ENCODE results near the gene SGCD. TPM values are rescaled to one million over a fixed set of nuclear protein-coding genes. Genes with fewer than 3 reads are reported as not detected.
"Not testable (repeated sequence)": the region's sequence is repeated elsewhere in the genome, so short reads cannot be mapped to it uniquely, and the experiment has no call there.

The SGCD gene
- total RNA-seq, 1 donor: 0.10 TPM

- Histone ChIP-seq H3K9me3 (ENCODE audit: low read depth, low read length) (no peaks in the 10 kb centered on the region), H3K4me1 (ENCODE audit: insufficient read depth, low read length) (no peaks in the 10 kb centered on the region), H3K4me3 (ENCODE audit: low read length) (no peak overlapping the region), H3K27me3 (ENCODE audit: insufficient read depth, low read length) (peaks cover 2% of the 10 kb centered on the region)
Observed at GRCh38 chr5:156654444-156654843, 327.5 kb downstream of the SGCD start.

GRCh38 chr5:156655732-156656131 is 328.8 kb downstream of the SGCD start:
- Histone ChIP-seq H3K9me3 (ENCODE audit: low read depth, low read length) (no peaks in the 10 kb centered on the region), H3K4me3 (ENCODE audit: low read length) (no peak overlapping the region), H3K27me3 (ENCODE audit: insufficient read depth, low read length) (peaks cover 2% of the 10 kb centered on the region), H3K4me1 (ENCODE audit: insufficient read depth, low read length) (no peaks in the 10 kb centered on the region)

DNA sequence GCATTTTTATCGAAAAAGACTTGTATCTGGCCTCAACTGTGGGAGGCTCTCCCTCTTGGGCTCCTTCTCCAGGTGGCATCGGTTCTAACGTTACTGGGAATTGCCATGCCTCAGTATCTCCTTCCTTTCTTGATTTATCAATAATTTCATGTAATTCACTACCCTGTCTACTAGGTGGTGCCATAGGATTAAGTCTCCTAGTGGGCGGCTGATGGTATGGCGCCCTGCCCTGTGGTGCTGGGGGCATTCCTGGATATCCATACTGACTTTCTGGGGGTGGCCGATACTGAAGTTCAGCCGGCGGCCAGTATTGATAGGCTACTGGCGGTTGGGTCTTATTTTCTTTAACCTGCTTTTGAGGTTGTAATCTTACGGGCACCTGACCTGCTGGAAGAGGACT is 337.9 kb downstream of the SGCD start:
- H3K27me3 ChIP-seq (ENCODE audit: insufficient read depth, low read length); H3K4me1 ChIP-seq (ENCODE audit: insufficient read depth, low read length): not testable (repeated sequence)

GRCh38 chr5:156666686-156667085 is 339.7 kb downstream of the SGCD start:
- H3K27me3 ChIP-seq (ENCODE audit: insufficient read depth, low read length); H3K9me3 ChIP-seq (ENCODE audit: low read depth, low read length); H3K4me1 ChIP-seq (ENCODE audit: insufficient read depth, low read length); H3K4me3 ChIP-seq (ENCODE audit: low read length): not testable (repeated sequence)

More for the DNA sequence above, 337.9 kb downstream of the SGCD start:
- H3K4me3 ChIP-seq (ENCODE audit: low read length); H3K9me3 ChIP-seq (ENCODE audit: low read depth, low read length): not testable (repeated sequence)

DNA sequence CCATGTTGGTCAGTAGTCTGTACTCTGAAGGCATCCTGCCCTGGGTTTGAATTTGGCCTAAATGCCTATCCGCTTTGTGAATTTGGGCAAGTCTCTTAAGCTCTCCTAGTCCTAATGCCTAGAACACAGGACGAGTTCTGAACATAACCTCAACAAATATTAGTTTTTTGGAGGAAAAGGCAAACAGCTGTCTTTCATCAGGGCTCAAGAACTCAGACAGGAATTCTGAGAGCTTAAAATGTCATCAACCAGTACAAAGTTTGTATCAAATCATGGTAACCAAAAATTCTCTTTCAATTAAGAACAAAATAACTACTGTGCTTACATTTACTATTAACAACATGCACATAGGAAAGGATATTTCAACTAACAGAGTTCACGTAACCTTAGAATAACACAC is 340.7 kb downstream of the SGCD start:
- Histone ChIP-seq H3K4me1 (ENCODE audit: insufficient read depth, low read length) (no peaks in the 10 kb centered on the region), H3K9me3 (ENCODE audit: low read depth, low read length) (no peaks in the 10 kb centered on the region), H3K4me3 (ENCODE audit: low read length) (no peak overlapping the region)

DNA sequence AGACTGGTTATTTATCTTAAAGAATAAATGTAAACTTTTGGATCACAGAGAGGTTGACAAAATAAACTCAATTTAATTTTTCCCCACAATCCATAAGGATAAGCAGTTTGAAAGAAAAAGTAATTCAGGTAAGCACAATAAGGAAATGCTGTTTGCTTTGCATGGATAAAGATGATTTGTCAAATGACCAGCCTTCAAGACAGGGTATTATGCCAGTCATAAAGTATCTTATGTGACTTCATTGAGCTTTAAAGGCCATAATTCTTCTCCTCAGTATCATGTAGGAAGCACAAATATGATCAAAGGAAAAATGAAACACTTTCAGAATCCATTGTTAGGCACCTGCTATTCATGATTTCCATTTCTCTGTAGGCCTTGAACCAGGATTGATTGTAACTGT is 342.5 kb downstream of the SGCD start:
- no peaks in the 10 kb centered on the region for H3K27me3 ChIP-seq (ENCODE audit: insufficient read depth, low read length)
- no peaks in the 10 kb centered on the region for H3K4me1 ChIP-seq (ENCODE audit: insufficient read depth, low read length)
- H3K4me3 ChIP-seq (ENCODE audit: low read length): no peak overlapping the region
- no peaks in the 10 kb centered on the region for H3K9me3 ChIP-seq (ENCODE audit: low read depth, low read length)

More for the DNA sequence above, 340.7 kb downstream of the SGCD start:
- H3K27me3 ChIP-seq (ENCODE audit: insufficient read depth, low read length): no peaks in the 10 kb centered on the region

DNA sequence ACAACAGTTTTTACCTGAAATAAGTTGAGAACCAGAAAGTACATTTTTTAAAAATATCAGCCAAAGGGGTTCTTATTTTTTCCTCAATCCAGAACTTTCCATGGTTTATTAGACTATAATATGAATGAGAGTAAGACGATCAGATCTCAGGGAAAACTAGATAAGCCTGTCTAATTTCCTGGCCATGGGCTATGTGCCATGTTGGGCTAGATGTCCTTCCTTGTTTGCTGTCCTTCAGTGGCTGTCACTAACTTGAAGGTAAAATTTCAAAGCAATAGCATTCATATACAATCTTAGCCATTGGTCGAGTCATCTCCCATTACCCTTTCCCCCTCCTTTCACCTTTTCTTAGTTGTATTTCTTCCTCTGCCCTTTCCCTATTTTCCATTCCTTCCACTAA is 343.7 kb downstream of the SGCD start:
- H3K4me1 ChIP-seq (ENCODE audit: insufficient read depth, low read length): no peaks in the 10 kb centered on the region
- H3K27me3 ChIP-seq (ENCODE audit: insufficient read depth, low read length): no peaks in the 10 kb centered on the region
- H3K4me3 ChIP-seq (ENCODE audit: low read length): no peak overlapping the region
- no peaks in the 10 kb centered on the region for H3K9me3 ChIP-seq (ENCODE audit: low read depth, low read length)

DNA sequence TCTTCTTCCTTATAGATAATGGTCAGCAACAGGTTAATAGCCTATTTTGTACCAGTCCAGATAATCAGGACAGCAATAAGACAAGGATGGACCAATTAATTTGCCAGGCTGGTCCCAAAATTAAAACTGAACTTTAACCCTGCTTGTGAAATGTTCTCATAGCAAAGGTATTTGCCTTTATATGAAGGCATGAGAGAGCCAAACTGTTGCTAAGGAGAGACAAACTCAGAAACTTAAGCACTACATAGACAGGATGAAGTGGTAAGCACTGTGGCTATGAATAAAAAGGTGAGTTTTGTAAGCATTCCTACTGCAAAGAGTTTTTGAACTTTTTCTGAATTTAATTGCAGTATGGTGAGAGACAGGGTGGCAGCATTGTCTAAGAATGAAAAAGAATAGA is 348.4 kb downstream of the SGCD start:
- H3K4me3 ChIP-seq (ENCODE audit: low read length): no peak overlapping the region
- no peaks in the 10 kb centered on the region for H3K9me3 ChIP-seq (ENCODE audit: low read depth, low read length)
- no peaks in the 10 kb centered on the region for H3K27me3 ChIP-seq (ENCODE audit: insufficient read depth, low read length)
- no peaks in the 10 kb centered on the region for H3K4me1 ChIP-seq (ENCODE audit: insufficient read depth, low read length)

DNA sequence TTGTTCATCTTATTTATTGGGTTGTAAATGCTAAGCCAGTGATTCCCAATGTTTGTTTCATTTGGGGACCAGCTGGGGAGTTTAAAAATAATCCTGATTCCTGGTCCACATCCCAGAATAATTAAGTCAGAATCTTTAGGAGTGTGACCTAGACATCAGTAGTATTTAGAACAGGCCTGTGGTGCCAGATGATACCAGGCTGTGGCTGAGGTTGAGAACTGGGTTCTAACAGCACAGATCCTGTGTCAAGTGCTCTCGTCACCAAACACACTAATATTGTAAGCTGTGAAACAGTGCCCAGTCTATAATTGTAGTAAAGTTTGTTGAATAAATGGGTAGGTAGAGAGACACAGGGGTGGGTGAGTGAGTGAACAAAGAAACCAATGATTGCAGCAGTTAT is 351.0 kb downstream of the SGCD start:
- no peaks in the 10 kb centered on the region for H3K9me3 ChIP-seq (ENCODE audit: low read depth, low read length)
- no peak overlapping the region for H3K4me3 ChIP-seq (ENCODE audit: low read length)
- H3K4me1 ChIP-seq (ENCODE audit: insufficient read depth, low read length): no peaks in the 10 kb centered on the region
- H3K27me3 ChIP-seq (ENCODE audit: insufficient read depth, low read length): no peaks in the 10 kb centered on the region

DNA sequence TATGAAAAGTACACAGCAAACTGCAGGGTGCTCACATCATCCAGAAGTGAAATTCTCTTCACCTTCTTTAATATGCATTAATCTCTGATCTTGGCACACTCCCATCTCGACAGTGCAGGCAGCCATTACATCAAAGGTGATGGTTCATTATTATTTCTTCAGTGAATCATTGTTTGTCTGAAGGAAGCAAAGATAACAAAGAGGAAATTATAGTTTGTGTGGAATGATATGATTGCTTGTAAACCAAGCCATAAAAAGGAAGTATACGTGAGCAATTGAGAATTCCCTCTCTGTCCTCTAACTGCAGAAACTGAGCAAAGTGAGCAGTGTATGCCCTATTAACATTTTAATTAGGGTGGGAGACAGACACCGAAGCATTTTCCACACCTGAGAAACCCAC is 351.5 kb downstream of the SGCD start:
- no peaks in the 10 kb centered on the region for H3K9me3 ChIP-seq (ENCODE audit: low read depth, low read length)
- H3K27me3 ChIP-seq (ENCODE audit: insufficient read depth, low read length): no peaks in the 10 kb centered on the region
- no peak overlapping the region for H3K4me3 ChIP-seq (ENCODE audit: low read length)
- no peaks in the 10 kb centered on the region for H3K4me1 ChIP-seq (ENCODE audit: insufficient read depth, low read length)

- Histone ChIP-seq H3K9me3 (ENCODE audit: low read depth, low read length) (no peaks in the 10 kb centered on the region), H3K4me3 (ENCODE audit: low read length) (no peak overlapping the region), H3K4me1 (ENCODE audit: insufficient read depth, low read length) (no peaks in the 10 kb centered on the region), H3K27me3 (ENCODE audit: insufficient read depth, low read length) (no peaks in the 10 kb centered on the region)
Observed at GRCh38 chr5:156680831-156681230, 353.9 kb downstream of the SGCD start.

DNA sequence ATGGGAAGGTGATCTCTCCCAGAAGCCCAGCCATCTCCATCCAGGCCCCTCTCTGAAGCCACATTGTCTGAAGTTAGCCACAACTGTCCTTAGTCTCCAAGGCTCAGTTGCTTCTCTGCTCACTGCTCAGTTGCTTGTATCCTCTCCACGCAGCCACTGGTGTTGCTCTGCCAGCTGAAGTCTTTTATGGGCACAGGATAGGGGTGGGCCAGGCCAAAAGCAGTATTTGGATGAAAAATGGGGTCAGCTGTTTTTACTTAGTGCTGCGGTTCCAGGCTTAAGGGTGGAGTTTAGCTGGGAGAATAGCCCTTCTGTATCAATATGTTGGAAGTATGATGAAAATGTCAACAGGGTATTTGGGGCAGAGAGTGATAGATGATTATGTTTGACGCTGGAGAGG is 354.3 kb downstream of the SGCD start:
- Histone ChIP-seq H3K4me1 (ENCODE audit: insufficient read depth, low read length) (no peaks in the 10 kb centered on the region), H3K27me3 (ENCODE audit: insufficient read depth, low read length) (no peaks in the 10 kb centered on the region), H3K4me3 (ENCODE audit: low read length) (no peak overlapping the region), H3K9me3 (ENCODE audit: low read depth, low read length) (no peaks in the 10 kb centered on the region)

DNA sequence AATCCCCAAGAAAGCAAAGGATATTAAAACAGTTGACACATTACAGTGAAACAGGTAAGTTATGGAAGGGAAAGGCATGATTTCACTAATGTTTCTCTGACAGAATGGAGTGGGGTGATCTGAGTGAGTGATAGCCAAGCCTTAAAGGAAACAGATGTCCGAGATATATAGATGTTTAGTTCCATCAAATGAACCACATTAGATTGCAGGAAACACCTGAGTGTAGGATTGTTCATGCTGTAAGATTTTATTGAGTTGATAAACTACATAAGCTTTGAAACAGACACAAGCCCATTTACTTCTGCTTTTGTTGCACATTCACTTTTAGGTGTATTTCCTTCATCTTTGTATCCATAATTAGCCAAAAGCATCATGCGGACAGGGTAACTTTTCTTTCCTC is 356.0 kb downstream of the SGCD start:
- H3K9me3 ChIP-seq (ENCODE audit: low read depth, low read length): no peaks in the 10 kb centered on the region
- no peaks in the 10 kb centered on the region for H3K27me3 ChIP-seq (ENCODE audit: insufficient read depth, low read length)
- H3K4me1 ChIP-seq (ENCODE audit: insufficient read depth, low read length): no peaks in the 10 kb centered on the region
- H3K4me3 ChIP-seq (ENCODE audit: low read length): no peak overlapping the region

DNA sequence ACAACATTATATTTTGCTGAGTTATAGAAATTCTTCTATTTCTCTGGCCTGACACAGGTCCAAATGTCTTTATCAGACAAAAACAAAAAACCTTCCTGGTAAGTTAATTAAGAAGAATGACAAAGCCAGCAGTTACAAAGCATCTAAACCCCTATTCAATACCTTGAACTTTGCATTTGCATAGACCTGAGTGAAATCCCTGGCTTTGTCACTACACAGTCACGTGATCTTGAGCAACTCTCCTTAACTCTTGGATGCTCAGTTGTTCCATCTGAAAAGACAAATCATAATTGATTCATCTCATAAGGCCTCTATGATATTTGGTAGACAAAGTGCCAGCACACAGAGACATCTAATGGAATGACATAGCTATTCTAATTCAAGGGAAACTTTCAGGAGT is 356.5 kb downstream of the SGCD start:
- no peaks in the 10 kb centered on the region for H3K4me1 ChIP-seq (ENCODE audit: insufficient read depth, low read length)
- H3K27me3 ChIP-seq (ENCODE audit: insufficient read depth, low read length): no peaks in the 10 kb centered on the region

DNA sequence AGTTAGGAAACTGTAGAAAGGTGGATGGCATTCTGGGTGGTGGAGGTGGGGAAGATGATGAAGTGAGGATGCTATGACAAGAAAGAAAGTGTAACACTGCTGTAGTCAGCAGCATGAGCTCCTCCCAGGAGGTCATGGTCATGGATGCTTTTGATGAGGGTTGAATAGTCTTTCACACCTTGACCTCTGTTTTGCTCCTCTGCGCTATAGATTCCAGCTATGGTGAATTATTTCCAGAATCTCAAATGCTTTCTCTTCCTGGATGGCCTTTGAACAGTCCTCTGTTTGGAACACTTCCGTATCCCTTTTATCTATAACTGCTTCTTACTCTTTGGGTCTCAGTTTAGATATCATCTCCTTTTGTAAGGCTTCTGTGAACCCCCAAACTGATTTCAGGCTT is 357.3 kb downstream of the SGCD start:
- H3K27me3 ChIP-seq (ENCODE audit: insufficient read depth, low read length): no peaks in the 10 kb centered on the region
- no peaks in the 10 kb centered on the region for H3K4me1 ChIP-seq (ENCODE audit: insufficient read depth, low read length)
- no peaks in the 10 kb centered on the region for H3K9me3 ChIP-seq (ENCODE audit: low read depth, low read length)
- no peak overlapping the region for H3K4me3 ChIP-seq (ENCODE audit: low read length)

More for the DNA sequence above, 356.5 kb downstream of the SGCD start:
- H3K4me3 ChIP-seq (ENCODE audit: low read length): no peak overlapping the region
- H3K9me3 ChIP-seq (ENCODE audit: low read depth, low read length): no peaks in the 10 kb centered on the region

GRCh38 chr5:156685481-156685880 is 358.5 kb downstream of the SGCD start:
- Histone ChIP-seq H3K9me3 (ENCODE audit: low read depth, low read length) (no peaks in the 10 kb centered on the region), H3K4me1 (ENCODE audit: insufficient read depth, low read length) (no peaks in the 10 kb centered on the region), H3K4me3 (ENCODE audit: low read length) (no peak overlapping the region)

GRCh38 chr5:156686380-156686779 is 359.4 kb downstream of the SGCD start:
- Histone ChIP-seq H3K9me3 (ENCODE audit: low read depth, low read length) (no peaks in the 10 kb centered on the region), H3K4me3 (ENCODE audit: low read length) (no peak overlapping the region), H3K4me1 (ENCODE audit: insufficient read depth, low read length) (no peaks in the 10 kb centered on the region), H3K27me3 (ENCODE audit: insufficient read depth, low read length) (no peaks in the 10 kb centered on the region)

More at GRCh38 chr5:156685481-156685880, 358.5 kb downstream of the SGCD start:
- H3K27me3 ChIP-seq (ENCODE audit: insufficient read depth, low read length): no peaks in the 10 kb centered on the region
